Measurements from ENCODE around the gene PPARD.
"Not testable (repeated sequence)": the region's sequence is repeated elsewhere in the genome, so short reads cannot be mapped to it uniquely, and the experiment has no call there.

PPARD gene

DNA sequence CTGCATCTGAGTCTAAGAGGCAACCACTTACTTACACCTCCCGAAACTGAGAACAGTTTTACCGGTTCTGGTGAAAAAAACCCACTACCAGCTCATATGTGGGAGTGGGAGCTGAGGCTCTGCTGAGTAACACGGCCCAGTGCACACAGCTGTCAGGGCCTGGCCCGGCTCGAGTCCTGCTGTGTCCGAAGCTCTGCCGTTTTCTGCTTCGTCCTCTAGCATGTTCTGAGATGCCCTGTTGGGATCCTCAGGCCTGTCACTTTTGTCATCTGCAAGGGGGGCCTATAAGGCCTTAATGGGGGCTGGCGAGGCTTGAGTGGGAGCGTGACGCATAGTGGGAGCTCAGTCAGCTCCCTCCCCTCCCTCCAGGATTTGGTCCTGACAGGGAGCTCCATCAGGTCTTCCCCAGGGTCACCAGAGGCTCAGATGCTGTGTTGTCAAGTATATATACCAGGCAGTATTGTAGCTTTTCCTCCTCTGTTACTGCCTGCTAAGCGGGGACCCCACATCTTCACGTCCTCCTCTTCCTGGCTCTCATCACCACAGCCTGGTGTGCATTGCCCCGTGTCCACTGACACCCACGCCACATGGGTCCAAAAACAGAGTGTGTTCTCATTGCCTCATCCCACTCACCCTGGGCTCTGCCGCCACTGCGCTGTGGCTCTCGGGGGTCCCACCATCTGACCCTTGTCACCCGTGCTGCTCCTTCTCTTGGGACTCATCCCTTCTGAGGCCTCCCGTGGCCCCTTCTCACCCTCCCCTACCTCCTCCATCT lies 64.5 kb downstream of the PPARD start:
- no peak for DNase-seq (ENCODE audit: low read depth)

DNA sequence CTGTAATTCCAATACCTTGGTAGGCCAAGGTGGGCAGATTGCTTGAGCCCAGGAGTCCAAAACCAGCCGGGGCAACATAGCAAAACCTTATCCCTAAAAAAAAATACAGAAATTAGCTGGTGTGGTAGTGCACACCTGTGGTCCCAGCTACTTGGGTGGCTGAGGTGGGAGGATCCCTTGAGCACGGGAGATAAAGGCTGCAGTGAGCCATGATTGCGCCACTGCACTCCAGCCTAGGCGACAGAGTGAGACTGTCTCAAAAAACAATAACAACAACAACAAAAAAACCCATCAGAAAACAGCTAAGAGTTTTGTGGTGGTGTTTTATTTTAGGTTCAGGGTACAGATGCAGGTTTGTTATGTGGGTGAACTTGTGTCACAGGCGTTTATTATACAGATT lies 66.9 kb downstream of the PPARD start:
- no peak for DNase-seq (ENCODE audit: low read depth)

DNA sequence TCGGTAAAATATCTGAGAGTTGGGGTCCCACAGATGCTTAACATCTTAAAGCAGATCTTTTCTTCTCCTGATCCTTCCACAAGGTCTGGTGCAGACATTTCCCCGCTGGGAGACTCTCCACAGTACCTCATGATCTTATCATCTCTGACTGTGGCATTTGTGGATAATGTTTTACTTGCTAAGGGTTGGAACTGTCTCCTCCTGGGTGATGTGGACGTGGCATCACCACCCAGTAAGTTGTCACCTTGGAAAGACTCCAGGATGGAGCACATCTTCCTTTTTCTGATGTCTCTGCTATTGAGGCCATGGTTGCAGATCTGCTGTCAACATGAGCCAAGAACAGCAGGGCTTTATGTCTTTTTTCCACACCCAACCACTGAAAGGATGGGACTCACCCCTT lies 67.8 kb downstream of the PPARD start:
- no peak for DNase-seq (ENCODE audit: low read depth)

DNA sequence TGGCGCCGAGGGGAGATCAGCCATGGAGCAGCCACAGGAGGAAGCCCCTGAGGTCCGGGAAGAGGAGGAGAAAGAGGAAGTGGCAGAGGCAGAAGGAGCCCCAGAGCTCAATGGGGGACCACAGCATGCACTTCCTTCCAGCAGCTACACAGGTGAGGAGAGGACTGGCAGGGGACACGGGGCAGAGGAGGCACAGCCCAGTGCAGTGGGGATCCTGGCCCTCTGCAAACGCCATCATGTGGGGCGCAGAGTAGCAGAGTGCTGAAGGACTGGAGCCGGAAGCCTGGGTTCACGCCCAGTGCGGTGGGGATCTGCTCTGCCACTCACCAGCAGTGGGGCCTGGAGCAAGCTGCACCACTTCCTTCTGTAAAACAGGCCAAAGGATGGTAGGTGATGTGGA lies 68.7 kb downstream of the PPARD start:
- DNase-seq (ENCODE audit: low read depth), result no peak

DNA sequence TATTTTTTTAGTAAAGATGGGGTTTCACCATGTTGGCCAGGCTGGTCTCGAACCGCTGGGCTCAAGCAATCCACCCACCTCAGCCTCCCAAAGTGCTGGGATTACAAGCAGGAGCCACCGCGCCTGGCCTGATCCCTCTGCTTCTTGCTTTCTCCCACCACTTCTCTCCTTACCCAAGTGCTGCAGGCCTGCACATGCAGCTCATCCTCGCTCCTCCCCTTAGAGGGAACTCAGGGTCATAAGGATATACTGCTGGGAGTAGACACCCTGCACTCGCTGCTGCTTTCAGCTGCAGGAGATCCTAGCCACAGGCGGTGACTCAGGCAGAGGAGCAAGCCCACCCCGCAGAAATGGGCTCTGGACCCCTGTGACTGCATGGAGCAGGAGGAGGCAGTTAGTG lies 69.7 kb downstream of the PPARD start:
- no peak for DNase-seq (ENCODE audit: low read depth)

DNA sequence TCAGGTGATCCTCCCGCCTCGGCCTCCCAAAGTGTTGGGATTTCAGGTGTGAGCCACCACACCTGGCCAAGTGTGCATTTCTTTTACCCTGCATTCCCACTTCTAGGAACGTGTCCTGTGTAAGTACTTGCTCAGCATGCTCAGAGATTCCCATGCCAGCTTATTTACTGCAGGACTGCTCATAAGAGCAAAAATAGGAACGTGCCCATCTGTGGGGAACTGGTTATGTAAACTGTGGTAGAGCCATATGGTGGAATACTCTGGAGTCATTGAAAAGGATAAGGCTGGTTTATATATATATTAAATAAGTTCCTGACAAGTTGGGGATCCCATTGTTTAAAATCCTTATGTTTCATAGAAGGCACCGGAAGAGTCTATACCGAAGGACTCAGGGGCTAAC lies 71.6 kb downstream of the PPARD start:
- no peak for DNase-seq (ENCODE audit: low read depth)

DNA sequence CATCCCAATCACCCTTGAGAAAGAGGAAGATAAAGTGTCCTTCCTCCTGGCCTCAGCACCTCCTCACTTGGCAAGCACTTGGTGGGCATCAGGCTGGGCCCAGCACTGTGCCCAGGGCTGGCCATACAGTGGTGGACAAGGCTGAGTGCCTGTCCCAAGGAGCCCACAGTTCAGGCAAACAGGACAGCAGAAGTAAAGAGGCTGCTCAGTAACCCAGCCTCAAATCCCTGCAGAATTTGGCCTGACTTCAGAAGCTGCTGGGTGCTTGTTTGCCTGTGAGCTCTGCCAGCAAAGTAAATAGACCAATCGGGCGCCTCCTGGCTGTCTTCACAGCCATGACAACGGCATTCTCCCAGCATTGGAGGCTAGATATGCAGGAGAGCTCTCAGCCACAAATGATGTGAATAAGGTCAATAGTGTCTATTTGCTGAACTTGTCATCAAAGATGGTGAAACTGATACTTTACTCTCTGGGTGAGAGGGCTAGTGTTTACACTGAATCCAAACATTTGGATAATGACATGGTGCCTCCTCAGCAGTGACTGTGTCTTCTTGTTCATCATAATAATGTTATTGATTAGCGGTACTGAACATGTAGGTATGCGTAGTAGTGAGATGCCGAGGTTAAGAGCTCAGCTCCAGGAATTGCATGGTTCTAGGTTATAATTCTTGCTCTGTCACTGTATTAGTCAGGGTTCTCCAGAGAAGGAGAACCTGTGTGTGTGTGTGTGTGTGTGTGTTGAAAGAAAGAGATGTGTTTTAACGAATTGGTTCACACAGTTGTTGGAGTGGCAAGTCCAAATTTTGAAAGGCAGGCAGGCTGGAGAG lies 72.9 kb downstream of the PPARD start:
- DNase-seq (ENCODE audit: low read depth), result peak; percentile 78

DNA sequence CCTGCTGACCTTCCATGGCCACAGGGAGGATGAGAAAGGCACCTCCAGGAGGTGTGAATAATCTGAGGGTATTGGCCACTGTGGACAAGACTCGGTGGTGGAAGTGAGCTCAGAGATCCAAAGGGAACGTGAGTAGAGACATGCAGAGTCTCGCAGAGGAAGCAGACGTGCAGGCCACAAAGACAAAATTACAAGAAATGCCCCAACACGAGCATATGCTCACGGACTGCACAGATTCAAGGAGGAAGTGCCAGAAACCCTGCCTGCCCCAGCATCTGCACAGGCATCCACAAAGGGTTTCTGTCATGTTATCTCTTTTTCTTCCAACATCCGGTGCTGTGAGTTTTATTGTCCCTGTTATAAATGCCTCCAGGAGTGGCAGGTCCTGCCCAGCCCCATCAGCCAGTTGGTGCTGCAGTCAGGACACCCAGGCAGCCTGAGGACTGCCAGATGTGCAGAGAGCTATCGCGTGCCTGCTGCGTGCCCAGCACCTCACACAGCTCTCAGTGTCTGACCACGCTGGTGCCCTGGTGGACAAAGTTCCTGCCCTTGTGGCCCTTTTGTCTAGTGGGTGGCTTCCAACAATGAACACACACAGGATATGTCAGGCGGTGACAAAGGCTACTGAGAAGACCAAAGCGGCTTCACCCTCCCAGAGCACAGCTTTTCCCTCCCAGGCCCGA lies 75.8 kb downstream of the PPARD start:
- DNase-seq (ENCODE audit: low read depth), result no peak

DNA sequence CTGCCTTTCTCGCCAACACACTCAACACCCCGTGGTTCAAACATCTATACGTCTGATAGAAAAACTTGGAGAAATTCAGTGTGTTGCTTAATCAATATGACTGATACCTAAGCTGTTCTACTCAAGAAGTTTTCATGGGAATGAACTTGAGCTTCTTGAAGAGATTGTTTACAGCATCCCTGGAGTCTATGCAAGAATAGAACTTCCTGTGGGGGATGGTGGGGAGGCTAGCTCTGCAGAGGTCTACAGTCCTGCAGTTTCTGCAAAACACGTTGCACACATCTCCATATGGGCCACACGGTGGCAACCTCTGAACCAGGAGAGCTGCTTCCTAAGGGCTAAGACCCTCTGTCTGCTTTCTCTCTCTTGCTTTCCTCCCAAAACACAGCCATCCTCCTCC lies 77.1 kb downstream of the PPARD start:
- peak; percentile 43 for DNase-seq (ENCODE audit: low read depth)

DNA sequence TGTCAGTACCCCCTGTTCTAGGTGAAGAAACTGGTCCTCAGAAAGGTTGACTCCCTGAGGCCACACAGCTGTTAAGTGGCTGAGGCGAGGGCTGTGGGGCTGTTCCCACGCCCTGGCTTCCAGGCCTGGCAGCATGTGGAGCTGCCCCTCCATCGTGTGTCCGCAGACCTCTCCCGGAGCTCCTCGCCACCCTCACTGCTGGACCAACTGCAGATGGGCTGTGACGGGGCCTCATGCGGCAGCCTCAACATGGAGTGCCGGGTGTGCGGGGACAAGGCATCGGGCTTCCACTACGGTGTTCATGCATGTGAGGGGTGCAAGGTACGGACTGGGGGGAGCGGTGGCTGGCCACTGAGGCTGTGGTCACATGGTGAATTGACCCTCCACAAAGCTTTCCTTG lies 77.6 kb downstream of the PPARD start:
- DNase-seq (ENCODE audit: low read depth), result no peak

DNA sequence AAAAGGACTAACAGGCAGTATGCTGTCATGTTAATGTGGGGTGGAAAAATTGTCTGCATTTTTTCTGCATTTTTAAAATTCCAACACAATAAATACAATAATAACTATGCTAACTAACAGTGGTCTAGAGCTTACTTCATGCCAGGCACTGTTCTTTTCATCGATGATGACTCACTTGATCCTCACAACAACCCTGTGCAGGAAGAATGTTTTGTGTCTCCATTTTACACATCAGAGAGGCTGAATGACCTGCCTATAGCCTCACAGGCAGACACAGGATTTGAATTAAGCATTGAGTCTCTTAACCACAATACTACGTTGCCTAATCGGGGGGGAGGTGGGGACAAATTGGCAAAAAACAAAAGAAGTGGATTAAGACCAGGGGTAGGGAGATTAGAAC lies 82.9 kb downstream of the PPARD start:
- DNase-seq (ENCODE audit: low read depth), result peak; percentile 83

DNA sequence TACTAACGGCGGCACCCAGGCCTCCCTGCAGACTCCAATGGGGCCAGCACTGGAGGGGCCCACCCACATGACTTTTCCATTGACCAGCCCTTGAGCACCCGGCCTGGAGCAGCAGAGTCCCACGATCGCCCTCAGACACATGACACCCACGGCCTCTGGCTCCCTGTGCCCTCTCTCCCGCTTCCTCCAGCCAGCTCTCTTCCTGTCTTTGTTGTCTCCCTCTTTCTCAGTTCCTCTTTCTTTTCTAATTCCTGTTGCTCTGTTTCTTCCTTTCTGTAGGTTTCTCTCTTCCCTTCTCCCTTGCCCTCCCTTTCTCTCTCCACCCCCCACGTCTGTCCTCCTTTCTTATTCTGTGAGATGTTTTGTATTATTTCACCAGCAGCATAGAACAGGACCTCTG lies 83.7 kb downstream of the PPARD start:
- DNase-seq (ENCODE audit: low read depth), result no peak

DNA sequence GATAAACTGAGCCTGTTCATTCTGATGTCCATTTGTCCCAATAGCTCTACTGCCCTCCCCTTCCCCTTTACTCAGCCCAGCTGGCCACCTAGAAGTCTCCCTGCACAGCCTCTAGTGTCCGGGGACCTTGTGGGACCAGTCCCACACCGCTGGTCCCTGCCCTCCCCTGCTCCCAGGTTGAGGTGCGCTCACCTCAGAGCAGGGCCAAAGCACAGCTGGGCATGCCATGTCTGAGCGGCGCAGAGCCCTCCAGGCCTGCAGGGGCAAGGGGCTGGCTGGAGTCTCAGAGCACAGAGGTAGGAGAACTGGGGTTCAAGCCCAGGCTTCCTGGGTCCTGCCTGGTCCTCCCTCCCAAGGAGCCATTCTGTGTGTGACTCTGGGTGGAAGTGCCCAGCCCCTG lies 85.1 kb downstream of the PPARD start:
- no peak for DNase-seq (ENCODE audit: low read depth)

DNA sequence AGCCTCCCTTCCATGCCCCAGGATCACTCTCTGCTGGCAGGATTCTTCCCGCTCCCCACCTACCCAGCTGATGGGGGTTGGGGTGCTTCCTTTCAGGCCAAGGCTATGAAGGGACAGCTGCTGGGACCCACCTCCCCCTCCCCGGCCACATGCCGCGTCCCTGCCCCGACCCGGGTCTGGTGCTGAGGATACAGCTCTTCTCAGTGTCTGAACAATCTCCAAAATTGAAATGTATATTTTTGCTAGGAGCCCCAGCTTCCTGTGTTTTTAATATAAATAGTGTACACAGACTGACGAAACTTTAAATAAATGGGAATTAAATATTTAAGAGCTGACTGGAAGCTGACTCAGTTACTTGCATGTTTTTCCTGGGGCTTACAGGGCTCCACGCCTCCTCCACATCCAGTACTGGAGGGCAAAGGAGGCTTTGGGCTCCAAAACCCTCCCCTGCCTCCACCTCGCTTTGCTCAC lies 85.5 kb downstream of the PPARD start:
- peak; percentile 65 for DNase-seq (ENCODE audit: low read depth)

DNA sequence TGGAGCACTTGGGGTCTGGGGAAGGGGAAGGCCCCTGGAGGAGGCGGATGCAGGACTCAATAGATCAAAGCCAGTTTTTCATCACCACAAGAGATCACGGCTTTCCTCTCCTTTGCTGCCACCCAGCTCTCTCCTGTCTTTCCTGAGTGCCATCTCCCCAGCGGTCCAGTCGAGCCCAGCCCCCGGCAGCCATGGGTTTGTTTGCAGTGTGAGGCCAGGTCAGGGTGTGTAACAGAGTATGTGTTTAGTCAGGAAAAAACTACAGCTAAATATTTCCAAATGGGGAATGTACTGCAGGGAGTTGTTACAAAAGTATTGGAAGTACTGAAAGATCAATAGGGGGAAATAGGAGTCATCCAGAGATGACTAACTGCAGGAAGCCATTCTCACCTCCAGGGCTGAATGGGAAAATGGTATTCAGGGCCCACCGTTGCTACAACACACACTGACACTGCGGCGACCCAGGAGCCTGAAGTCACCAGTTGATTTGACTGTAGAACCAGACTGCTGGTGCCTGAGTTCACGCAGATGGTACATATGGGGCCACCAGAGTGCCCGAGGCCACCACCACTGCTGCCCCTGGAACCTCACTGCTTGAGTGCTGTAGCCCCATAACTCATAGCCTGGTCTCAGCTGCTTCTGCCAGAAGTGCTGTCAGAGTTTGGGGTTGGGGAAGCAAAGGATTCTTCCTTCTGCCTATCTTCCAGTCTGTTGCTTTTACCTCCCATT lies 86.2 kb downstream of the PPARD start:
- DNase-seq (ENCODE audit: low read depth), result no peak

DNA sequence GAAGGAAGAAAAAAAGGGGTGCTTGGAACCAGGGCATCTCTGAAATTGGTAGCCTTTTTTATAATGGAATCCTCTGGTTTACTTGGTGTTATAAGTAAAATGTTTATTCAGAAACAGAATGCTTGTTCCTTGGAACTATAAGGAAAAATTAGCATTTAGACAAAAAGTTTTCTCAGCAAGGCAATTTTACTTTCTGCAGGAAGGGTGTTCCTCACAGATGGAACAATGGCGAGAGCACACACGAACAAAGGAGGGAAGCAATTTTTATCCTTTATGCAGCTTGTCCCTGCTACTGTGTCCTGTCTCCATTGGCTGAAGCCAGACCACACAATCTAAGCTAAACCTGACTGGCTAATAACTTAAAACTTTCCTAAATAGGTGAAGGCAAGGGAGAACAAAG lies 87.1 kb downstream of the PPARD start:
- no peak for DNase-seq (ENCODE audit: low read depth)

DNA sequence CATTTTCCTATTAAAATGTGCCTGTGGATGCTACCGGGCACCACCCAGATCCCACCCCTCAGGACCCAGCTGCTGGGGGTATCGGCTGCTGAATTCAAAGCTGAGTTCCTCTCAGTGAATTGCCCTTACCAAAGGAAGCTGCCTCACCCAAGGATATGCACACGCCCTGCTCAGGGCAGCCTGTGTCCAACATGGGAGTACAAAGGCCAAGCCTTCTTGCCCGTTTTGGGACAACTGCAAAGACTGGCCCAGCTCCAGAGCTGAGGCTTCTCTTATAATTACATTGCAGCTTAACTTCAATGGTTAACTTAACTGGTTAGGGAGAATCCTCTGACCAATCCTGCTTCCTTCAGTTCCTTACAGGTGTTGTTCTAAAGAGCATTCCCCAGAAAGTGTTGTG lies 89.9 kb downstream of the PPARD start:
- no peak for DNase-seq (ENCODE audit: low read depth)

DNA sequence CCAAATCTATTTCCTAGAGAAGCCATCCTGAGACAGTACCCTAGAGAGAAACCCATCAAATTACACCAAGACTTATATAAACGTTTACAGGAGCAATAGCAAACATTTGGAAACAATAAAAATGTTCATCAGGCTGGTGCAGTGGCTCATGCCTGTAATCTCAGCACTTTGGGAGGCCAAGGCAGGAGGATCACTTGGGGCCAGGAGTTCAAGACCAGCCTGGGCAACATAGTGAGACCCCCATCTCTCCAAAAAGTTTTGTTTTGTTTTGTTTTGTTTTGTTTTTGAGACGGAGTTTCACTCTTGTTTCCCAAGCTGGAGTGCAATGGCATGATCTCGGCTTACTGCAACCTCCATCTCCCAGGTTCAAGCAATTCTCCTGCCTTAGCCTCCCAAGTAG lies 90.3 kb downstream of the PPARD start:
- not testable (repeated sequence) for DNase-seq (ENCODE audit: low read depth)

DNA sequence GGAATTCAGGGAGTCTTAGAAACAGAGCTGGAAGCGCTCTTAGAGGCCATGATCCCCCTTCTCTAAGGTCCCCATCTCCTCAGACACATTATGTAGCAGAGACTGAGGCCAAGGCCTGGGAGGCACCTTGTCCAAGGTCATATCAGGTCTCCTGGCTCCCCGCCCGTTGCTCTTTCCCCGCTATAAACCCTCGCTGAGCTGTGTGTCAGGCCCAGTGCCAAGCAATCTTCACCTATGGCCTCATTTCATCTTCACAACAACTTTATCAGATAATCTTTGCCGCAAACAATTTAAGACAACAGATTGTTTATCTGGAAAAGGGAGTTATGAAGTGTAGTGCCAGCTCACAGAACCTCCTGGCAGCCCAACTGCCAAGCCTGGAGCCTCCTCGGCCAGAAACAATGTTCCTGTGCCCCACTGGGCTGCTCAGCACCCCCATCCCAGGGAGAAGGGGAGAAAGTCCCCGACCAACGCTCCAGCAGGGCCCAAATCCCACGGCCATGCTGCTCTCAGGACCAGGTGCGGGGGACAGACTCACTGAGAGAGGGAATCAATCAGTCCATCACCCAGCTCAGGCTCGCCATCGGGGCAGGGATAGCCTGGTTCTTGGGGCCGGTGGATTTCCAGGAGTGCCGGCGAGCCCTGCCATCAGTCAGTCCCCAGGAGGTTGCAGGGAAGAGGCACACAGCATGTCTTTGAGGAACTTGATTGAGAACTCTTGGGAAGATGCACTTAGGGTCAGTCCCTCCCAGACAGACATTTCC lies 92.9 kb downstream of the PPARD start:
- DNase-seq (ENCODE audit: low read depth), result no peak

DNA sequence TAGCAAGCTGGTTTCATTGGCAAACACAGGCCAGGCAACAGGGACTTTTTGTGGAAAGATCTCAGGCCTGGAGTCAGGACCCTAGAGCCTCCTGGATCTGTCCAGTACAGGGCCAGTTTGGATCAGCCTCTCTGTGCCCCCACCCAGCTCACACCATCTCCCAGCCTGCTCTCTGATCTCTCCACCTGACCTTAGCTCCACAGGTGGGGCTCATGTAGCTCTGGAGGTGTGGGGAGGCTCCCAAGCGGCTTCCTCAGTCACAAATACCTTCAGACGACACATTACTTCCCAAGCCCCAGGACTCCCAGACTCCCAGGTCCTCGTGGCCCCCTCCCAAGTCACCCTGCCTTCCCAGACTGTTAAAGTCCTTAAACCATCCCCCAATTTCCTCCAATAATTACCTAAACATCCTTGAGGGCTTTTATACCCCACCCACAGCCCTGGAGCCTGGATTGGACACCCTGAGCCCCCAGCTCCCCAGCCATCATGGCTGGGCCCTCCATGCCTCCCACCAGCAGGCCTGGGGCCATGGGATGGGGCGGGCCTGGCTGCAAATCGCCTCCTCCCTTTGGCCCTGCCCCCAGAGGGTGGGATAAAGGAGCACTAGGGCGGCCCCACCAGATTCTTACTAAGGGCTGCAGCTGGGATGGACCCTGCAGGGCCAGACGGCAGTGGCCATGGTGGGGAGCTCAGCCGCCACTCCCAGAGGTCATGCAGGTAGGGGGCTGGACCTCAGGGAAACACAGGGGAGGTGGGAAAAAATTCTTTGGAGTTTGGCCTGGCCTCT lies 93.9 kb downstream of the PPARD start:
- DNase-seq (ENCODE audit: low read depth), result no peak
